ENCODE data around the gene RCN2.
A peak's percentile ranks its signal among the peaks of the same experiment; 100 is the strongest.

RCN2 gene

DNA sequence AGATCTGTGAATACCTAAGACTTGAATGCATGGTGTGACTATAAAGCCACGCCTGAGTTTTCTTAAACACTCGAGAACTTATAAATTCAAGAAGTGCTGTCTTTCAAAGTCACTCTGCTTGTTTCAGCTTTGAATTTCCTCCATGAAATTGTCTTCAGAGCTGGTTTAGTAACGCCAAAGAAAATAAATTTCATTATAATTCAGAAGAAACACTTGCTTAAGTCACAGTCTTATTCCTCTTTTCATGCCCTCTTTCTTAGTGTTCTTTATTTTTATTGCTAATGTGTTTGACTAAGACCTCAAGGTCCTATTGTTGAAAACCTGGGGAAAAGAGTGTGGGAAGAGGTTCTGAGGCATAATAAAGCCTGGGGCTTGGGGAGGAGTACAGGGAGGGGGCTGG is 3.3 kb upstream of the RCN2 start:
- TF ChIP-seq, protein P1, sequence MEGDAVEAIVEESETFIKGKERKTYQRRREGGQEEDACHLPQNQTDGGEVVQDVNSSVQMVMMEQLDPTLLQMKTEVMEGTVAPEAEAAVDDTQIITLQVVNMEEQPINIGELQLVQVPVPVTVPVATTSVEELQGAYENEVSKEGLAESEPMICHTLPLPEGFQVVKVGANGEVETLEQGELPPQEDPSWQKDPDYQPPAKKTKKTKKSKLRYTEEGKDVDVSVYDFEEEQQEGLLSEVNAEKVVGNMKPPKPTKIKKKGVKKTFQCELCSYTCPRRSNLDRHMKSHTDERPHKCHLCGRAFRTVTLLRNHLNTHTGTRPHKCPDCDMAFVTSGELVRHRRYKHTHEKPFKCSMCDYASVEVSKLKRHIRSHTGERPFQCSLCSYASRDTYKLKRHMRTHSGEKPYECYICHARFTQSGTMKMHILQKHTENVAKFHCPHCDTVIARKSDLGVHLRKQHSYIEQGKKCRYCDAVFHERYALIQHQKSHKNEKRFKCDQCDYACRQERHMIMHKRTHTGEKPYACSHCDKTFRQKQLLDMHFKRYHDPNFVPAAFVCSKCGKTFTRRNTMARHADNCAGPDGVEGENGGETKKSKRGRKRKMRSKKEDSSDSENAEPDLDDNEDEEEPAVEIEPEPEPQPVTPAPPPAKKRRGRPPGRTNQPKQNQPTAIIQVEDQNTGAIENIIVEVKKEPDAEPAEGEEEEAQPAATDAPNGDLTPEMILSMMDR (IDR thresholded peaks at IDR 0.05; ENCODE audit: low read depth, low read length), result no peak
- no peak overlapping the region for H3K4me3 ChIP-seq (ENCODE audit: low read depth, low read length)

DNA sequence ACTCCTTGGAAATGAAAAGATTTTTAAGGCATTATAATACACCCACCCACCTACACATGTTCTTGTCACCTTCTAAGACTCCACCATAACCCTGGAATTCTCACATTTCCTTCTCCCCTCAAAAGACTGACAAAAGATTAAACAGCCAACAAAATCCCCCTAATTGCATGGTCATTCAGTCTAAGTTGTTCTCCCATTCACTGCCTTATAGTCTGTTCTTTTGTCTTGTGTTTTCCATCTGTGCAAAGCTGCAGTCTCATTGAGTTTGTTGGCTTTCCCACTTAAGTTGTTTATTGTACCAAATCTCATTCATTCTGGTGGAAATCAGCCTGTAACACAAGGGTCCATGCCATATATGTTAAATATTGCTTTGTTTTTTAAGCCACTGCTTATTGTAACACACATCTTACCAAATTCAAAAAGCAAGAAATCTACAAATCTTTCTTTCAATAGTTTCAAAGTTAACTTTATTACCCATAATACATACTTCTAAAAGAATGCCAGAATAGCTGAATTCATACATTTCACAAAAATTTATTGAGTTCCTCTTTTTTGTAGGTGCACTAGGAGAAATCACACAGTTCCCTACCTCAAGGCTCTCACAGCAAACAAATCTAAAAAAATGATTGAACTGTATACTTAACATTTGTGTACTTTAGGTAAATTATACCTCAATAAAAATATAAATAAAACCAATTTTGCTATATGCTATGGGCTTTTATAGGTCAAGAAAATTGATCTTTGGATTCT is 2.4 kb upstream of the RCN2 start:
- H3K4me3 ChIP-seq (ENCODE audit: low read depth, low read length), result no peak overlapping the region
- TF ChIP-seq, protein P1 (IDR thresholded peaks at IDR 0.05; ENCODE audit: low read depth, low read length), result no peak

DNA sequence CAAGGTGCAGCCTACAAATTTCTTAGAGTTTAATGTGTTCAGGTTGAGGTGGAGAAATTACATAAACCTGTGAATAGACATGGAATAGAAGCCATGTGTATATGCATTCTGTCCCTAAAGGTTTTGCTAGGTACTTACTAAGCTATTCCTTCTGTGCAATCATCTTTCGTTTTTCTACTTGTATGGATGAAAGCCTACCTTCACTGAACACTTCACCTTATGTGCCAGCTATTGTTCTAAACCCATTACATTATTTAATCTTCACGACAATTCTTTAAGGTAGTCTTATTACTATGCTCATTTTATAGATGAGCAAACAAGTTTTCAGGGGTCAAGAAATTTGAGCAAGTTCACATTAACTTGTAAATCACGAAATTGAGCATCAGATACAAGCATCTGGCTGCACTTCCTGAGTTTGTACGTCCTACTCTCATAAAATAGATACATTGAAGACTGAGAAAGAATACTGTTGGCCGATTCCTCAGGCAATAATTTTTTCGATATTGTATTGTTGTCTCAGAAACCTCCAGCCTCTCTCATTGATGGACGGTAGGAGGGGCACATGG is 635 bp upstream of the RCN2 start:
- peak overlapping the region; percentile 84 for H3K4me3 ChIP-seq (ENCODE audit: low read depth, low read length)
- TF ChIP-seq, protein P1 (IDR thresholded peaks at IDR 0.05; ENCODE audit: low read depth, low read length), result no peak

DNA sequence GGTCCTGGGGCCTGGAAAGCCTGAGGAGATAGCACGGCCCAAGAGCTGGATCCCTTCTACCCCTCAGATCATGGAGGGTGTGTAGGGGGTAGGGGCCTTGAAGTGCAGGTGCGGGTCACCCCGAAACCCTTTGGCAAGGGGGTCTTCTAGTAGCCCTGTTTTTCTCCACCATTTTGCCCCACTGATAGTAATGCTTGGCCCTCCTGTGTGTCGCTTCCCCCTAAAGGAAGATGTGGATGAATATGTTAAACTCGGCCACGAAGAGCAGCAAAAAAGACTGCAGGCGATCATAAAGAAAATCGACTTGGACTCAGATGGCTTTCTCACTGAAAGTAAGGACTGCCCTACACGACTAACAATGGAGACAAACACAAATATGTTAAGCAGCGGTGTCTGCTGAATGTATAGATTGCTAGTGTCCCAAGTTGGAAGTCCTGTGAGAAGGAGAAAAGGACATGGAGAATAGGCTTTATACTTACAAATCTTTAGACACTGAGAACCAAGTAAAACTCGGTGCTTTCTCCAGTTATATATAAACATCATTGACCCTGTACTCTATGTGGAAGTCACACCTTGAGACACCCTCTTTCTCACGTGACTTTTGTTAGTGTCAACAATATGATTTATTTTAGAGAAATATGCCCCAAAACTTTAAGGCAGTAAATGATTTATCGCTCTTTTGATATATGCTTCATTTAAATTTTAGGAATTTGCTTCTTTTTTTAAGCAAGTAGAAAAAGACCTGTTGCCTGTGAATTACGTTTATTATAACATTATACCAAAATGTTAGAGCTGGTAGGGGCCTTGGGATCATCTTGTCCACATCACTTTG is 802 bp downstream of the RCN2 start:
- TF ChIP-seq, protein P1 (IDR thresholded peaks at IDR 0.05; ENCODE audit: low read depth, low read length), result no peak
- peak overlapping the region; percentile 84 for H3K4me3 ChIP-seq (ENCODE audit: low read depth, low read length)

DNA sequence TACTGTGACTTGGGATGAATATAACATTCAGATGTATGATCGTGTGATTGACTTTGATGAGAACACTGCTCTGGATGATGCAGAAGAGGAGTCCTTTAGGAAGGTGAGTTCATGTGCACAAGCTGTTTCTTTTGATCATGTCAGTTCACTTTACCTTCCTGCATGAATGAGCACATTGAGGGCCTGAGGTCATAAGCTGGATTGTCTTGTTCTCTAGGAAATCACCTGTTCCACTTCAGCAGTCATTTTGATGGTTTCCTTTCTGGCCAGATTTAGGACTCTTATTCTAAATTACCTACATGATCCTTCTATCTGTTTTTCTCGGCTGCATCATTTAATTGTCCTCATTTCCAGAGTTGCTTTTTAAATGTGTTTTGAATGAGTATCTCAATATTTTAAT is 4.1 kb downstream of the RCN2 start:
- TF ChIP-seq, protein P1 (IDR thresholded peaks at IDR 0.05; ENCODE audit: low read depth, low read length), result no peak
- H3K4me3 ChIP-seq (ENCODE audit: low read depth, low read length), result no peak overlapping the region

DNA sequence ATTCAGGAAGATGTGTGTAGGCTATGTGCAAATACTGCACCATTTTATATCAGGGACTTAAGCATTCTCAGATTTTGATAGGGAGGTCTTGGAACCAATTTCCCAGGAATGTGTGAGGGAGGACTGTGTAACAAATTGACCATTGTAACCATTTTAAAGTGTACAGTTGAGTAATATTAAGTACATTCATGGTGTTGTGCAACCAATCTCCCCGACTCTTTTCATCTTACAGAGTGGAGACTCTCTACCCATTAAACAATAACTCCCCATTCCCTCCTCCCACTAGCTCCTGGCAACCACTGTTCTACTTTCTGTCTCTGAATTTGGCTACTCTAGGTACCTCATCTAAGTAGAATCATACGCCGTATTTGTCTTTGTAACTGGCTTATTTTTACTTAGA is 5.1 kb downstream of the RCN2 start:
- TF ChIP-seq, protein P1 (IDR thresholded peaks at IDR 0.05; ENCODE audit: low read depth, low read length), result no peak
- no peak overlapping the region for H3K4me3 ChIP-seq (ENCODE audit: low read depth, low read length)

DNA sequence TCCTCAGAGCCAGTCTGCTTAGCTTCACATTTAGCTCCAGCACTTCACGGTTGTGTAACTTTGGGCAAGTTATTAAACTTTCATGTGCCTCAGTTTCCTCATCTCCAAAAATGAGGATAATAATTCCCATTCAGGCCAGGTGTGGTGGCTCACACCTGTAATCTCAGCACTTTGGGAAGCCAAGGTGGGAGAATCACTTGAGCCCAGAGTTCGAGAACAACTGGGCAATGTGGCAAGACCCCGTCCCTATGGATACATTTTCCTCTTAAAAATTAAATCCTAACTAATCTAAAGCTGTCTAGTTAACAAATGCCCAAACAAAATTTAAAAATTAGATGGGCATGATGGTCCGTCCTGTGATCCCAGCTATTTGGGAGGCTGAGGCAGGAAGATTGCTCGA is 7.2 kb downstream of the RCN2 start:
- TF ChIP-seq, protein P1 (IDR thresholded peaks at IDR 0.05; ENCODE audit: low read depth, low read length), result no peak
- no peak overlapping the region for H3K4me3 ChIP-seq (ENCODE audit: low read depth, low read length)

All from WI38 (cell line).